Measurements from ENCODE around the gene SAMMSON.

SAMMSON gene

DNA sequence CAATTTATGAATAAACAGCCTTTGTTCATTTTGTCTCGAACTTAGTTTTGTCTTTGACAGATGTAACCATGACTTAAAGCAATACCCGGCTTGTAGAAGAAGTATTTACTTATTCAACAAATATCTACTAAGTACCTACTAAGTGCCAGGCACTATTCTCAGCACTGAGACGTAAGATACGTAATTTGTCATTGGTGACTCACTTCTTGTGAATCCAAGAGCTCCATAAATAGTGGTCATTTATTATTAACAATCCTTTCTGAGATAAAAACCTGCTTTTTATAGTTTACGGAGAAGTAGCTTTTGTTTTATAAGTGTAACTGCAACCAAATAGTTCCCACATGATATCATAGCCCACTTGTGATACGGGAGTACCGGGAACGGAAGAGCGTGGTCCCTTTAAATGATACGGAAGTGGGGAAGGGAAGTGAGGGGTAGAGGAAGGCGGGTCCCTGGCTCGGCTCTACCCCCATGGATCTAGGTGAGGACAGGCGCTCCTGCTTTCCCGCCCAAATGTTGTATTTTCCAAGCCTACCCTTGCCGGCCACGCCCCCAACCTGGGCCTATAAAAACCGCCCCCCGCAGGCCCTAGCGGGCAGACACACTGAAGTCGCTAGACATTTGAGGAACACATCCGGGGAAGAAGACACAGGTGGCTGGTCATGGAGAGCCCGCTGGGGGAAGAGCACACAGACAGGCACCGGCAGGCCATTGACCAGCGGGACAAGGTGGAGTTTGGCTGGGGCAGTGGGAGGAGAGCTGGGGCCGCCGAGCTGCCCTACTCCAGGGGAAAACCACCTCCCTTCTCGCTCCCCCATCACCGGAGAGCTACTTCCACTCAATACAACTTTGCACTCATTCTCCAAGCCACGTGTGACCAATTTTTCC, at the start of gene SAMMSON:
Gene SAMMSON (plus strand): TSS at position 594 of the 888 bp plus-strand sequence.
- no peak for DNase-seq

DNA sequence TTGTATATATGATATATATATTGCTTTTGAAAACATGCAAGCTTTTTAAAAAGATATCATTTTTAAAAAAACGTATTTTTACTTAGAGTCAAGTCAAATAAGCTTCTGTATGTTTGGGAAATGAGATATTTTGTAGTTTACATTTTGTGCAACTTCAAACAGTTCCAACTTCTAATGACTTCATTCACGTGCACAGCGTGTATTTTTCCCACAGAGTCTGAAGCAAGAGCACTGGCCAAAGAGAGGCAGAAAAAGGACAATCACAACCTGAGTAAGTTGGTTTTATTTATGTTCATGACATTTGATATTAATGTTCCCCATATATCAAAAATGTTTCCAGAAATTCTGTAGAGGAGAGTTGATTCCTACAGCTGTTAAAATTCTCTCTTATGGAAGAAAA, 47.9 kb upstream of the SAMMSON start:
- DNase-seq, result no peak

DNA sequence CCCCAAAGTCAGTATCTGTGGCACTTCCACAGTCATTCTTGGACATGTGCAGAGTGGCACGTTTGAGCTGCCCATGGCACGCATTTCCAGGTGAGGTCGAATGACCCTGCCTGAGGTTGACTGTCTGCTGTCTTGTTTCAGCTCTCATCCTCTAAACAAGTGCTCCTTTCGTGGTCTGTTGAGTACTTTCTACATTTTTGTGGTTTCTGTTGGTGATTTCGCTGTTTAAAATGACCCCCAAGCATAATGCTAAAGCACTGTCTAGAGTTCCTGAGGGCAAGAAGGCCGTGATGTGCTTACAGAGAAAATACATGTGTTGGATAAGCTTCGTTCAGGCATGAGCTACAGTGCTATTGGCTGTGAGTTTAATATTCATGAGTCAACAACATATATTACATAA, 40.0 kb upstream of the SAMMSON start:
- no peak for DNase-seq

- DNase-seq, result no peak
Measured at GRCh38 chr3:69961706-69962439, 37.7 kb upstream of the SAMMSON start.

DNA sequence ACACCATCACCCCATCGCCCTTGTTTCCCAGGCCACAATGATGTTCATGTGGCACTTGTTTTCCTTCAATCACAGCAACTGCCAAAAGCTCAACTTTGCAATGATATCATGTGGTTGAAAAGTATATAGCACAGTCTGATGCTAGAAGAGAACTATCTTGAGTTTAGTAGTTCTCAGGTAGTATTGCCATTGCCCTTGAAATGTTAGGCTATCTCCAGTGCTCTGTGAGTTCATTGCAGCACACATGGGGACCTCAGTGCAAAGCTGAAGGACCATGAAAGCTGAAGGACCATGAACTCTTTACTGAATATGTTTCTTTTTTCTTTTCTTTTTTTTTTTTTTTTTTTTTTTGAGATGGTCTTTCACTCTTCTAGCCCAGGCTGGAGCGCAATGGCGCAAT, 35.9 kb upstream of the SAMMSON start:
- DNase-seq, result no peak

DNA sequence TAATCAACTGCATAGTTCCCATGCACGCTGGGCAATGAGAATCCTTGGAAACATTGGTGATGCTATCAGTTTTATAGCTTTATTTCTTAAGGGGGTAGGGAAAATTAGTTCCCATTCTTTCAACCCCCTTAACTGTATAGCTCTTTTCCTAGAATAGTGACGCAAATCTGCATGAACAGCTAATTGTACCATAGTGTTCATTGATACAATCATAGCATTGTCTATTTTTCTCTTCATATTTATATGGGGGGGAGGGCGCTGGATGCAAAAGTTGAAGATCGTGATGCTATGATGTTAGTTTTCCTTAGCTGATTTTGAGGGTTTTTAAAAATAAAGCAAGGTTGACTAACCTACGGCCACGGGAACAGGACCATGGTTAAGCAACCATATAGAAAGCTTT, 32.4 kb upstream of the SAMMSON start:
- DNase-seq, result no peak

- DNase-seq, result no peak
Measured at GRCh38 chr3:69970827-69971226, 28.7 kb upstream of the SAMMSON start.

GRCh38 chr3:69972672-69973071, 26.9 kb upstream of the SAMMSON start:
- DNase-seq, result no peak

DNA sequence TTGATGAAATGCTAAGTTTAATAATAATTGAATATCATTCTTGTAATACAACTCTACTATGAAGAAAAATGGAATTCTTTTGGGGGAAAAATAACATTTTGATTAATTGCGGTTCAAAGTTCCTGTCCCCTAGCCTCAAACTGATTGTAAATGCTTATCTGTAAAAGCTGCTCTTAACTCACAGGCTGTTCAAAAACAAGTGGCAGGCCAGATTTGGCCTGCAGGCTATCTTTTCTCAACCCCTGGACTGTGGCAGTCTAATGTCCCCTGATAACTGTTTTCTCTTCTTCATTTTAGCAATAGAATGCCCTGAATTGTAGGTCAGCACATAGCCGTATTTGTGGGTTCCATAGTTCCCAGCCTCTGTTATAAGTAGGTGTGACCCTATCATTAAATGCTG, 23.5 kb upstream of the SAMMSON start:
- no peak for DNase-seq

DNA sequence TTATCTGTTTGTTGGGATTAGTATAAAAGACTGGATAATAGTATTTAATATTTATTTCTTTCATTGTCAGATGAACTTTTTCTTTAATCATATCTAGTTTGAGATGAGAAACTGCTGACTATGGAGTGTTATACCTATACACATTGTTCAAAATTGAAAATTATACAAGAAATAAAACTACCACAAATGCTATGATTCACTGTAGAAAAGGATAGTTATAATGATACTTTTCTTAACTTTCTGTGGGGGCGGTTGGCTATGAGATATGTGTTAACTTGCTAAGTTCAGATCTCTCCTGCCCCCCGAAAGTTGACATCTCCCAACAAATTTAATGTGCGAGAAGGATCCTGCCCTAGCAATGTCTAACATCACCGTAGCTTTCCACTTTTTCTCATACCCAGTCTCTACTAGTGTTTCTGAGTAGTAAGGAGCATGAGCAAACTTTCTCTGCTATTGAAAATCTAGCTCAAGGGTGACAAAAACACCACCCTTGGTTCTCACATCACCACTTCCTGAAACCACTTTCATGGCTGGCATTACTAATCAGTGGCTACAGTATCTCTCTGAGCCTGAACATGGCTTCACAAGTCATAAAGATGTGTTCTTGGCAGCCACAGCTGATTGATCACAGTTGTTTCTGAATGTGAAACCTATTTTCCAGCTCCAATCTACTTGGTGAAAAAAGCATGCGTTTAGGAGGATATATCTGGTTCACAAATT, 15.8 kb upstream of the SAMMSON start:
- DNase-seq, result no peak

GRCh38 chr3:69985266-69985665, 14.3 kb upstream of the SAMMSON start:
- no peak for DNase-seq

- no peak for DNase-seq
Measured at GRCh38 chr3:69986419-69986818, 13.1 kb upstream of the SAMMSON start.

- DNase-seq, result no peak
Measured at GRCh38 chr3:69987833-69988232, 11.7 kb upstream of the SAMMSON start.

- no peak for DNase-seq
Measured at GRCh38 chr3:69993757-69994156, 5.8 kb upstream of the SAMMSON start.

- DNase-seq, result no peak
Measured at GRCh38 chr3:69994919-69995318, 4.6 kb upstream of the SAMMSON start.

DNA sequence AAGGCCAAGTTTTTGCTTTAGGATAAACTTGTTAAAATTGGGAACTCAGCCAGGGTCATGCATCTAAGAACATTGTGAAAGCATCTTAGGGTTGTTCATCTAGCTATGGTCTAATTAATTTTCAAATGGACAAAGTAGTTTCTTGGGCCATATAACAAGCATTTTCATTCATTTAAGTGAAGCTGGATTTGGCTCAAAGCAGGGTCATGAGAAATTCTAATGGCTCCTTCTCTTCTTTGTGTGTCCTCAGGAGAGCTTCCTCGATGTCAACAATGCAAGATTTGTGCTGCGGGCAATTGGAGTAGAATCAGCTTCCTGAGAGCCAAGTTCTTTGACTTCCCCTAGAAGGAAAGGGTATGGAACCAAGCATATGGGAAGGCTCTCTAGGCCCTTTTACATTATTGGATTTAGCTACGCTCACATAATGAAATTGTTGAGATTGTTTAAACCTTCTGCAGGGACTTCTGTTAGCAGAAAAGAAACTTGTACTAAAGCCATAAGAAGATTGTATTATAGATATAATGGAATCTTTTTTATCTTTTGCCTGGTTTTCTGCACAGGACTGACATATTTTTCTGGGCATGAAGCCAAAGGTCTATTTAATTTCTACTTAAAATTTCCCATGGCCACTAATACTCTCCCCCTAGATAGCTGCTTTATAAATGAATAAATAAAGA, 1.8 kb upstream of the SAMMSON start:
- peak; percentile 44 for DNase-seq

DNA sequence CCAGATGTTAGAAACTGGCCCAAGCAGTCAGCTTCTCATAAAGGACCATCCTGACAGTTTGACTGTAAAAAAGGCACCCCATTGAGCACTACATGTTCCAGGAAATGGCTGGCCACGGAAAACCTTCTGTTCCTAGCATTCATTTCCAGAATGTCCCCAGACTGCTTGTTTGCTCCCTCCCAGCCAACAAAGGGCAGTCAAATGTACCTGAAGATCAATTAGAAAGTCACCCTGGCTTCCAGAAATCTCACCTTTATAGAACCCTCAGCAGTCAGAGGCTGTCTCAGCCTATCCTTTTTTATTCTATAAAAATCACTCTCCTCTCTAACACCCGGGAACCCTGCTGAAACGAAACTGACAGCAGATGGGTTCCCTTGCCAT, 784 bp upstream of the SAMMSON start:
- no peak for DNase-seq

- DNase-seq, result no peak
Measured at GRCh38 chr3:70000028-70000410, 486 bp downstream of the SAMMSON start.

- DNase-seq, result no peak
Measured at GRCh38 chr3:70000563-70001081, 1.1 kb downstream of the SAMMSON start.

DNA sequence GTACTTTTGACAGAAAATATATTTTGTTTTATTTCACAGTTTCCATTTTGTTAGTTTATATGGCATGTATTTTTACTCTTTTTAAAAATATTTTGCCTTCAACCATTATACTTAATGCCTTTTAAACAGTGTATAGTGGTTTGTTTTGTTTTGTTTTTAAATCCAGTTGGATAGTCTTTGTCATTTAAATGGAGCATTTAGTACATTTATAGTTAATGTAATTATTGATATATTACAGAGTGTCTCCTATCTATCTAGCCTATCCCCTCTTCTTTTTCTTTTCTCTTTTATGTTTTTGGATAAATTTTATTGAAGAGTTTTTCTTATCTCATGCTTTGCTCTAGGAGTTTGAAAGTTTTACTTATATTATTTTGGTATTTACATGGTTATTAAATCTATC, 3.6 kb downstream of the SAMMSON start:
- DNase-seq, result no peak

DNA sequence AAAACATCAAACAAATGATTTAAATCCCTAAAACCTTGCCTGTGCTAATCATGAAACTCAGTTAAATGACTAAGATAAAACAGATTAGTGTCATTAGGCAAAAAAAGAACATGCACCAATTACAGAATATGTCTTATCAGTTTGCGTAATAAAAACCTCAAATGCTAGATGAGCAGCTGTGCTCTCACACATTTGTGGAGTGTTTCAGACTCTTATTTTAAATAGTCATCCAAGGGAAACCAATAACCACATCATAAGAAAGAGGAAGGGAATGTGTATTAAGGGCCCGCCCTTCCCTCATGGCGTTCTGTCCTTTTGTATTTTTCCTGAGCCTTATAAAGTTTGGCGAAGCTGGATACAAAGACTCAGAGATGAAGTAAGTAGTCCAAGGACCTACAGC, 6.6 kb downstream of the SAMMSON start:
- DNase-seq, result no peak

GRCh38 chr3:70010346-70010745, 10.8 kb downstream of the SAMMSON start:
- no peak for DNase-seq

GRCh38 chr3:70011582-70011981, 12.0 kb downstream of the SAMMSON start:
- no peak for DNase-seq
